ENCODE measurements around the gene THRB.
A peak's percentile ranks its signal among the peaks of the same experiment; 100 is the strongest.

Gene THRB

DNA sequence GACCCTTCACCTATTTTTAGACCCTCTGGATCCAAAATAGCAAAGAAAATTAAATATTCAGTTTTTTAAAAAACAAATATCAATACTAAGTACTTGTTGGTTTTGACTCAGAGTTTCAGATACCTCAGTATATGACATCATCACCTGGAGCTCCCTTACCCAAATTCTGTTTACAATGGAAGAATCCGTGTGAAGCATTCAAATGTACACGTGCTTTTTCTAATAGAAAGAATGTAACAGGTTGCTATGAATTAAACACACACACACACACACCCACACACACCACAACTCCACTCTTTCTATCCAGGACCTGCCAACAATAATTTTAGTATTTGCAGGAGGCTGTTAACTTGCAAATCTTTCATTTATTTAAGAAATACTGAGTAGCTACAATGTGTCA is 221.8 kb downstream of the THRB start:
- DNase-seq: no peak

DNA sequence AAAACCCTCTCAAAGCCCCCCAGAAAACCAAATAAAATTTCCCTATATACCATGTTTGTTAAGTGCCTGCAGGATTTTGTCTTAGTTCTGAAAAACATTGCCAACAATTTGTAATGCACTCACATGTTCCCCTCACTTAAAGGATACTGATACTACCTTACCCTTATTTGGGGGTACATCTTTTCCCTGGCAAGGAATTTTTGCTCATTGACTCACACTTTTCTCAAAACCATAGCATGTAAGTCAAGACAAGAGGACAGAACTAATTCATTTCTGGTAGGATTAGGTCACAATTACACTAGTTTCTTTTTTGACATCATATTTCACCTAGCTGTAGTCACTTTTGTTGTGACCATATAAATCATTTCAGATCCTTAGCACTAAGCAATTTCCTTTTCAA is 222.2 kb downstream of the THRB start:
- DNase-seq: no peak

DNA sequence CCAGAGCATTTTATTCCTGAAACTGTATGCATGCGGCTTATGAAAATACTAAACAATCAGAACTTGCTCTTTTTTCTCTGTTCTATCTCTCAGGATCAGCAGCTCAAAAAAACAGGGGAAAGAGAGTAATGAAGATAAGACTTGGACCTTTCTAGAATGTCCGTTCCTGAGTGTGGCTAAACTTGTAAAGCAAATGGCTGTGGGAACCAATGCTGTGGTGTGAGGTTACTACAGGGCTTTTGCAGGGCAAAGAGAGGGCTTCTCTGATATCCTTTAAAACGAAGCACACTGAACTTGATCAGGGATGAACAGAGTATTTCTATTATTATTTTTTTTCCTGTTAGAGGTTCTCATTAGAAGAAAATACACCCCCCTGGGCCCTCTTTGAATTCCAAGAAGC is 223.4 kb downstream of the THRB start:
- DNase-seq: no peak

DNA sequence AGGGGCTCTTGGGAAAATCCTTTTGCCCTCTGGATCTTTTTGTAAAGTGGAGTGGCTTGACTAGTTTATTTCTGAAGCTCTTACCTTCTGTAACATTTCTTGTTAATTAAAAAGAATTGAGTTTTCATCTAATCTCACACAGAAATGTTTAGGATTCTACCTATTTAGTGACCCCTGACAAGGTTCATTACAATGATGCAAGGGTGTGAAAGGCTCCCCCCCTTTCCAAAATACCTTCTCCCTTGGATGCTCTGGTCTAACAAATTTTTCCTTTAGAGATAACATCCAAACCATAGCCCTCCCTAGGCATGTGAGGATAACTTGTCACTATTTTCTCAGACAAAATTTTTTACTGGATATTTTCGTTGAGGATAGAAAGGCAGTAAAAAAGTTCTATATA is 223.9 kb downstream of the THRB start:
- no peak for DNase-seq

- DNase-seq: no peak
Measured at GRCh38 chr3:24270204-24270691, 224.4 kb downstream of the THRB start.

GRCh38 chr3:24264748-24265158 is 229.9 kb downstream of the THRB start:
- DNase-seq: no peak

GRCh38 chr3:24264011-24264410 is 230.6 kb downstream of the THRB start:
- DNase-seq: no peak

GRCh38 chr3:24263069-24263668 is 231.5 kb downstream of the THRB start:
- DNase-seq: no peak

DNA sequence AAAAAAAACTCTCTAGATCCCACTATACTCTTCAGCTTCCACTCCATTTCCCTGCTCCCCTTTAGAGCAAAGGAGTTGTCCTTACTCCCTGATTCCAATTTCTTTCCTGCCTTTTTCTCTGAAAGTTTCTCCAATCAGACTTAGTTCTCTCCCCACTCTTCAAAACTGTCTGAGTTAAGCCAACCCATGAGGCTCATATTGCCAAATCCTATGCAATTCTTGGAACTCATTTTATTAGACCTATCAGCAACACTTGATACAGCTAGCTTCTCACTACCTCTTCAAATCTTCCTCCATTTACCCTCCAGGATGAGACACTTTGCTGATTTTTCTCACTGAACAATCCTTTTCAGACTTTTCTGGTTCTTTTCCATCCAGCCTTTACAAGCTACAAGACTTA is 233.1 kb downstream of the THRB start:
- DNase-seq: no peak

DNA sequence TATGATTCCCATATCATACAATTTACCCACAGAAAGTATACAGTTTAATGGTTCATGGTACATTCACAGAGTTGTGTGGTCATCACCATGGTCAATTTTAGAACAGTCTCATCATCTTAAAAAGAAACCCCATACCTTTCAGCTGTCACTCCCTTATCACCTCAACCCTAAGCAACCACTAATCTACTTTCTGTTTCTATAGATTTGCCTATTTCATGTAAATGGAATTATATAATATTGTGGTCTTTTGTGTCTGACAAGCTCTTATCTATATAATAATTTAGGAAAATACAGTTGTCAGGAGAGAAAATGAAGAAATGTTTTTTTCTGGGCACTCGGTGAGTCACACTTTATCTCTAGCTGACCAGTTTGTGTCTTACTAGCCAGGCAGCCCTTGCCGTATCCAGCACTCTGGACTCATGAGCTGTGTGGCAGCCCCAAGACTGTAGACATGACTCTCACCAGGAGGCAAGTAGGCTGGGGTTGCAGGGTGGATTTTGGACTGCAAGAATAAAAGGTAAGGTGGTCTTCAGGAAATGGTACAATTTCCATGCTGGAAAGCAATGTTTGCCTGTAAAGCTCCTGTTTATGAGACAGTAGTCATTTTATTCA is 234.6 kb downstream of the THRB start:
- DNase-seq: no peak

- no peak for DNase-seq
Measured at GRCh38 chr3:24258727-24259600, 235.7 kb downstream of the THRB start.

DNA sequence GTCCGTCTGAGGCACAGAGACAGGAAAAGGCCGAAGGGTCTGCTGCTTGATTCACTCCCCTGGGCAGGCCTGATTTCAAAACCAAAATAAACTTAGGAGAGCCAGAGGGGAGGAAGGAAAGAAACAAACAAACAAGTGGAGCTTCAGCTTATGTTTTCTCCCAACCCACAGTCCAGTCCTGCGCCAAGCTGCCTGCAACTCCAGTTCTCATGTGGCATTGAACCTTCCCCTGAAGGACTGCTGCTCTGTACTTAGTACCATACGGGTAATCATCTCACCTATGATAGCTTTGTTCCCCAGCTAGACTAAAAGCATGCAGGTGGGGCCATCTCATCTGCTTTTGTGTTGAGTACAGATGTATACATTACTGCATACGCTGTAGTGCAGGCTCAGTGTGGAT is 236.4 kb downstream of the THRB start:
- DNase-seq: no peak

- DNase-seq: no peak
Measured at GRCh38 chr3:24255414-24255813, 239.2 kb downstream of the THRB start.

DNA sequence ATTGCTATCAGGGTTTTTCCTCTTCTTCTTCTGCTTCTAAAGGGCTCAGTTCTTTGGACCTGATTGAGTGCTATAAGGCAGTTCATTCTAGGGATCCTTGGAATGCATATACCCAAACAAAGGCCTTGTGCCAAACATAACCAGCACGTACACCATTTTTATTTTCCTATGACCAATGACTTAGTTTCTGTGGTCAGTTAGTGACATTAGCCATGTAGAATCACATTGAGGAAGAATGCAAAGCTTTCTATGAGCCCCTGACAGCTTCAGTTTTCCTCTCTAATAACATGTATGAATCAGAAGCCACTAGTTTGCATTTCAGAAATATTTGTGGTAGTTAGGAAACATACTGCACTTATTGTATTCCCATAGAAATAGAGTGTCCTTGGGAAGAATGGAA is 240.0 kb downstream of the THRB start:
- no peak for DNase-seq

DNA sequence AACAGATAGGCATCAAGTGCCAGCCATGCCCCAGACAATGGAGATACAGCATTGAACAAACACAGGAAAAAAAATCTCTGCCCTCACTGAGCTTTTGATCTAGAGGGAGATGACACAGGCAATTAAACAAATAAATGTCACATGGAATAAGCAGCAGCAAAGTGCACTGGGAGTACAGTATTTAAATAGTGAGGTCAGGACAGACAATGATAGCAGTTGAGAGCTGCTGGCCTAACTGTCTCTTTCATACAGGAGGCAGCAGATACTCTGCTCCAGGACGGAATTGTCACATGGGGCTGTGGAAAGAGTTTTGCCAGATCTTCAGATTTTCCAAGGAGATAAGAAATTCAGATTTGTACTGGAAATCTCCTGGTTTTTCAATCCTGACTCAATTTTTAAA is 241.3 kb downstream of the THRB start:
- no peak for DNase-seq

DNA sequence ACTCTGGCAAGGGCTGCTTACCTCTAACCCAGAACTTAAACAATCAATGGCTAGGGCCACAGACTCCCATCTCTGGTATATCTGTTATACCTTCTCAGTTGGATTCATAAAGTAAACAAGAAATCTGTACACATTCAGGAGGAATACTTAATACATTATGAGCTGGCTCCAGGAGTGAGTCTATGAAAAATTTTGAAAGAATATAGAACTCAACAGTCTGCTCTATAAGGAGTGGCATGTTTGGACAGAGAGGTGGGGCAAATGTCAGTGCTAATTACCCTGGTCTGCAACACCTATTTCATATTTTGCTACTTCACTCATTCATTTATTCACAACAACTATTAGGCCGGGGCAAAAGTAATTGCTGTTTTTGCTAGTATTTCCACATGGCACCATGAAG is 245.1 kb downstream of the THRB start:
- DNase-seq: no peak

GRCh38 chr3:24245056-24245455 is 249.6 kb downstream of the THRB start:
- DNase-seq: no peak

DNA sequence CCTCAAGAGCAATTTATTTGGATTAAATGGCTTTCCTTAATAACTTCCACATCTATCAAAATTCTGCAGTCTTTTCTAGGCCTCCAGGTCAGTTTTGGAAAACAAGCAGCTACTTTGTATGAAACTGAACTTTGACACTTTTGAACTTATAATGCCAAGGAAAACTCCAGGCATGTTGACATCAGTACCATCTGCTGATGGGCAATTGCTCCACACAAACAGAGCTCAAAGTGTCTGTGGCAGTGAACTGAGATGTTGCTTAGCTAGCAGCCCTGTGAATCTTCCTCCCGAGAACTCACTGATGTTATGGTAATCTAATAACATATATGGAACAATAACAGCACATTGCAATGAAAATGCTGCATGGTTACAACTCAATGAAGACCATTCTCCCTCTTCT is 250.2 kb downstream of the THRB start:
- no peak for DNase-seq

GRCh38 chr3:24242012-24242698 is 252.5 kb downstream of the THRB start:
- peak in 12 of 56 donors; percentile 4 to 52 (median 20) for DNase-seq

- DNase-seq: no peak
Measured at GRCh38 chr3:24240306-24240705, 254.3 kb downstream of the THRB start.

DNA sequence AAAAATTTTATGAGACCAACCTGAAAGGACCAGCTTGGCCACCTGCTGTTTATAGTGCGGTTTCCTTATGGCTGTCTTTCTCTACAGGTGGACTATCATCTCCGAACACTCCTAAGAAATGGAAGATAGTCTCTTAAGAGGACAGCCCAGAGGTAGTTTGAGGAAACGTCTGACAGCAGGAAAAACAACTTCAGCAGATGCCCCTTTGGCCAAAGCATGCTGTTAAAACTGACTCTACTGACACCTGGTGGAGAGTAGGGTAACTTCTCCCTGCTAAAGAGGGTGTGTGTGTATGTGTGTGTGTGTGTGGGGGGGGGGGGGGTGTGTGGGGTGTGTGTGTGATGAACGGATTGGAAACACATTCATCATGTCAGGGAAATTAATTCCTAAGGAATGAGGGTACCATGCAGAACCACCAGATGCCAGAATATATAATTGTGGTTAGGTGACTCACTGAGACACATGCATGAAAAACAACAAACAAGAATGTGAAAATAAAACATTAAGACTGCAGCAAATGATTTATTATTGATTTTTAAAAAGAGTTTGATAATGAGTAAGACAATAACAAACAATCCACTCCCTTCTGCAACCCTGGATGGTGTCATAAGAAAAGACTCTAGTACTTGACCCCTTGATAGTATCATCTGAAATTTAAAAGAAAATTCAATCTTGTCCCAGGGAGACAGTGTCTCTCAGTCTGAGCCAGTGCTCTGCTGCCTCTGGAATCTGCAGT is 256.5 kb downstream of the THRB start:
- peak in 29 of 56 donors; percentile 6 to 75 (median 33) for DNase-seq

Measured in amygdala (tissue), 56 donors.